ENCODE data around the gene LRP8. TPM values are rescaled to one million over a fixed set of nuclear protein-coding genes. Genes with fewer than 3 reads are reported as not detected.
A peak's percentile ranks its signal among the peaks of the same experiment; 100 is the strongest.

The LRP8 gene
- total RNA-seq, 1 donor from 2014 or later = 43.5 TPM

DNA sequence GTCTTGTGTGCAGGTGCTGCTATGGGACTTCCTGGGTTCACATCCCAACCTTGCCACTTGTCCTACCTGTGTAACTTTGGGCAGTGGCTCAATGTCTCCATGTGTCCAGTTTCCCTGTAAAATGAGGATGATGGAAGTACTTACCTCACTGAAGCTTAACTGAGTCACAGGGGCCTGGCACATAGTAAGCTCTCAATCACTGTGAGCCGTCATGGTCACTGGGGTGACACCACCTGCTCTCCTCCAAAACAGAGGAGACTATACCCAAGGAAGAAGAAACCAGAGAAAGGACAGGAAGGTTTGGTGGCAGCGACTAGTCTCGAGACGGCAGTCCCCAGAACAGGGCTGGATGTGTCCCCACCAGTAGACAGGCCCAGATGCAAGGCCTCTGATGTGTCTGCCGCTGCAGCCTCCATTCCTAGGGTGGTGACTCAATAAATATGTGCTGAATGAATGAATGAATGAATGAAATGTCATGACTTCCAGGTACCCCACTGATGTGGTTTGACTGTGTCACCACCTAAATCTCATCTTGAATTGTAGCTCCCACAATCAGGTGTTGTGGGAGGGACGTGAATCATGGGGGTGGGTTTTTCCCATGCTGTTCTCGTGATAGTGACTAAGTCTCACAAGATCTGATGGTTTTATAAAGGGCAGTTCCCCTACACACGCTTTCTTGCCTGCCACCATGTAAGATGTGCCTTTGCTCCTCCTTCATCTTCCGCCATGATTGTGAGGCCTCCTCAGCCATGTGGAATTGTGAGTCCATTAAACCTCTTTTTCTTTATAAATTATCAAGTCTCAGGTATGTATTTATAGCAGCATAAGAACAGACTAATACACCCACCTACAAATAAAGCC, 13.0 kb upstream of the LRP8 start:
- no peak for DNase-seq (ENCODE audit: low read depth, low spot score)

DNA sequence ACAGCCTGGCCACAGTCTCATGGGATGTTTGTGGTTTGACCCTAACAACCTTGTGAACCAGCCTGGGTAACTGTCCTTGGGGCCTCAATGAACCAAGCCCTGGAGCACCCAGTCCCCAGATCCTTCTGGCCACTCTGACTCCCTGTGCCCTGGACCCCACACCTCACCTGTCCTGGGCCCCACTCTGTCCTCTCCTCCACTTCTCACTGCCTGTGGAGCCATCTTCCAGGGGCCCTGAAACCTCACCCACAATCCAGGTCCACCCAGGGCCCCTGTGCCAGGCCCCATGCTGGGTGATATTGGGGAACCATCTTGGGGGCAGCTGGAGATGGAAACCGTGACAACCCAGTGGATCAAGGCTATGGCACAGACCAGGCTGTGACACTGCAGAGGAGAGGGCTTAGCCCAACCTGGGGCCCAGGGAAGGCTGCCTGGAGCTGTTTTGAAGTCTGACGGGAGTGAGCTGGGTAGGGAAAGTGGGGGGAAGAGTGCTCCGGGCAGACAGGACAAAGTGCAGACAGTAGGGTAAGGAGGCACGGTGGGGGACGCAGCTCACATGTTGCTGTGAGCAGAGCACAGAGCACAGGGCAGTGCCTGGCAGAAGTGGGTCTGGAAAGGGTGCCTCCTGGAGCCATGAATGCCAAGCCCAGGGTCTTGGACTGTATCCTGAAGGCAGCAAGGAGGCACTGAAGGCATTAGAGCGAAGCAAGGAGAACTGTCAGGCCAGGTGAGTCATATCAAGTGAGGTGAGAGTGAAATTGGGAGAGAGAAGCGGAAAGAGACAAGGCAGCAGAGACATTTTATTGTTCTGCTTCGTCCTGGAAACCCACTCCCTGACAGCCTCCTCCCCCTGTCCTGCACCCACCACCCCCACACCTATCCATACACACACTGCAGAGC, 12.1 kb upstream of the LRP8 start:
- DNase-seq (ENCODE audit: low read depth, low spot score) = no peak

DNA sequence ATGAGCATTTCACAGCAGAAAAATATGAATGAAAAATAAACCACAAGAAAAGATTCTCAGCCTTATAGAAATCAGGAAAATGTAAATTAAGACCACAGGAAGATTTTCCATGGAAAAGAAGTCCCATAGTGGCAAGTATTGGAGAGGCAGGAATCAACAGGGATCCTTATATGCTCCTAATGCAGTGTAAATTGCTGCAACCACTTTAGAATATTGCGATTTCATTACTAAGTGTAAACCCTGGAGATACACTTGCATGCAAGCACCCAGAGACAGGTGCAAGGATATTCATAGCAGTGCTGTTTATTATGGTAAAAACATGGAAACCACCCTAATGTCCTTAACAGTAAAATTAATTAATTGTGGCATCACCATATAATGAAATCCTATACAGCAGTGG, 10.6 kb upstream of the LRP8 start:
- DNase-seq (ENCODE audit: low read depth, low spot score) = no peak

DNA sequence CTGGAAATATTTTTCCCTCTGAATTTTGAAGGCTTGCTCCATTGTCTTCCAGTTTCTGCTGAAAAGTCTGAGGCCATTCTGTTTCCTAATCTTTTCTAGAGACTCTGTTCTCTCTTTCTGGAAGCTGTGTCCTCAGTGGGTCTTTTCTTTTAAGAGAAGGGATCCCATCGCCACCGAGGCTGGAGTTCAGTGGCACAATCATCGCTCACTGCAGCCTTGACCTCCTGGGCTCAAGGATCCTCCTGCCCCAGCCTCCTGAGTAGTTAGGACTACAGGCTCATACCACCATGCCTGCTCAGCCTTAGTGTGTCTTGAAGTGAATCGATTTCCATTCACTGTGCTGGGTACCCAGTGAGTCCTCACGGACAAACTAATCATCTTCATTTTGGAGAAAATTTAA, 9.6 kb upstream of the LRP8 start:
- DNase-seq (ENCODE audit: low read depth, low spot score) = no peak

DNA sequence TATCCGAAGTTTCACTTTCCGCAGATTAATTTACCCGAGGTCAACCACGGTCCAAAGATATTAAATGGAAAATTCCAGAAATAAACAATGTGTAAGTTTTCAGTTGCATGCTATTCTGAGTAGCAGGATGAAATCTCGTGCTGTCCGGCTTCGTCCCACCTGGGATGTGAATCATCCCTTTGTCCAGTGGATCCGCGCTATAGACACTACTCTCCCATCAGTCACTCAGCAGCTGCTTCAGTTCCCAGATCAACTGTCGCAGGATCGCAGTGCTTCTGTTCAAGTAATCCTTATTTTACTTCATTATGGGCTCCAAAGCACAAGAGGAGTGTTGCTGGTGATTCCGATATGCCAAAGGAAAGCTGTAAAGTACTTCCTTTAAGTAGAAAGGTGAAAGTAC, 8.3 kb upstream of the LRP8 start:
- DNase-seq (ENCODE audit: low read depth, low spot score) = no peak

DNA sequence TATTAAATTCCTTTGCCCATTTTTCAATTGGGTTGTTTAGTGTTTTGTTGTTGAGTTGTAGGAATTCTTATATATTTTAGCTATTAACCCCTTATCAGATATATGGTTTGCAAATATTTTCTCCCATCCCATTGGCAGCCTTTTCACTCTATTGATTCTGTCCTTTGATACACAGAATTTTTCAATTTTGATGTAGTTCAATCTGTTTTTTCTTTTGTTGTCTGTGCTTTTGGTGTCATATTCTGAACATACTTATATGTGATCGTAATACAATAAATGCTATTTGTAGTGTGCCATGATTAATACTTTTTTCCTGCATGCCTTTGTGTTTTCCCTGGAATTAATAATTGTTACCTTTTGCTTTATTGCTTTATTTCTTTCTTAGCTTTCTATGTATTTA, 7.8 kb upstream of the LRP8 start:
- no peak for DNase-seq (ENCODE audit: low read depth, low spot score)

DNA sequence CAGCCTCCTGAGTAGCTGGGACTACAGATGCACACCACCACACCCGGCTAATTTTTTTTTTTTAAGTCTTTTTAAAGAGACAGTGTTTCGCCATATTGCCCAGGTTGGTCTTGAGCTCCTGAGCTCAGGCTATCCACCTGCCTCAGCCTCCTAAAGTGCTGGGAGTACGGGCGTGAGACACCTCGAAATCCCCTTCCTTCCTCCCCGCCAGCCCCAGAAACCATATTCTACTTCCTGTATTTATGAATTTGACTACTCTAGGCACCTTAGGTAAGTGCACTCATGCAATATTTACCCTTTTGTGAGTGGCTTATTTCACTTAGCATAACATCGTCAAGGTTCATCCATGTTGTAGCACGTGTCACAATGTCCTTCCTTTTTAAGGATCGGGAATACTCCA, 6.9 kb upstream of the LRP8 start:
- DNase-seq (ENCODE audit: low read depth, low spot score) = no peak

DNA sequence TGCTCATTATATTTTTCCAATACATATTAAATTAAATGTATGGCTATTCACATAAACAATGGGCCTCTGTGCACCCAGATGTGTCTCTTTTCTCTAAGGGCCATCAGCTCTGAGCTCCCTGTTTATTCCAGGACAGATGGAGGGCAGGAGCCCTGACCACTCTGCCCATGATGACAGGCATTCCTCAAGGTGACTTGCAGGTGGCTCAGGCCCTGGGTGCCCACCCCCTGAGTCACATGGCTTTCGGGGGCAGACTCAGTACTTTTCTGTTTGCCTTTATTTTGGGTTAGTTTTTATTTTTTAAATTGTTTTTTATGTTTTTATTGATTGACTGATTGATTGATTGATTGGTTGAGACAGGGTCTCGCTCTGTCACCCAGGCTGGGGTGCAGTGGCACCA, 6.4 kb upstream of the LRP8 start:
- DNase-seq (ENCODE audit: low read depth, low spot score) = no peak

DNA sequence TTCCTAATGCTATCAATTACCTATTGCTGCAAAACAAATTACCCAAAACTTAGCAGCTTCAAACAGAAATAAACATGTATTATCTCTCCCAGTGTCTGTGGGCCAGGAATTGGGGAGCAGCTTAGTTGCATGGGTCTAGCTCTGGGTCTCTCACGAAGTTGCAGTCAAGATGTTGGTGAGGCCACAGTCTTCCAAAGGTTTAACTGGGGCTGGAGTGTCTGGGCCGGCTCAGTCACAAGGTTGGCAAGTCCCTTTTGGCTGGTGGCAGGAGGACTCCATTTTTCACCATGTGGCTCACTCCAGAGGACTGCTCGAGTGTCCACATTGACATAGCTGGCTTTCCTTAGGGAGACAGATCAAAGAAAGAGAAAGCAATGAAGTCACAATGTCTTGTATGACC, 5.0 kb upstream of the LRP8 start:
- no peak for DNase-seq (ENCODE audit: low read depth, low spot score)

DNA sequence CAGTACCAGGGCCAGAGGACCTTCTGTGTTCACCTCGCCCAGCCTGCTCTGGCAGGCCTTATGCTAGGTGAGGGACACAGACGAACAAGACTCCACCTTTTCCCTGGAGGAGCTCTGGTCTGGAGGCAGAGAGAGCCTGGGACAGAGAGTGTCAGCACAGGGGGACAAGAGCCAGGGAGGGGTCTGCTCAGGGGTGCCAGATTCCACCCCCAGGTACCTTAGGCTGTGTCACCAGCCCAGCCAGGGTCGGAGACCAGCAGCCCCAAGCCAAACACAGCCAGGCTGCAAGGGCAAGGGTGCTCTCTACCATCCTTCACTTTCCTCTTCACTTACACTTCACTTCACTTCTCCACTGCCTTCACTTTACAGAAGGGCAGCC, 4.3 kb upstream of the LRP8 start:
- DNase-seq (ENCODE audit: low read depth, low spot score) = no peak

DNA sequence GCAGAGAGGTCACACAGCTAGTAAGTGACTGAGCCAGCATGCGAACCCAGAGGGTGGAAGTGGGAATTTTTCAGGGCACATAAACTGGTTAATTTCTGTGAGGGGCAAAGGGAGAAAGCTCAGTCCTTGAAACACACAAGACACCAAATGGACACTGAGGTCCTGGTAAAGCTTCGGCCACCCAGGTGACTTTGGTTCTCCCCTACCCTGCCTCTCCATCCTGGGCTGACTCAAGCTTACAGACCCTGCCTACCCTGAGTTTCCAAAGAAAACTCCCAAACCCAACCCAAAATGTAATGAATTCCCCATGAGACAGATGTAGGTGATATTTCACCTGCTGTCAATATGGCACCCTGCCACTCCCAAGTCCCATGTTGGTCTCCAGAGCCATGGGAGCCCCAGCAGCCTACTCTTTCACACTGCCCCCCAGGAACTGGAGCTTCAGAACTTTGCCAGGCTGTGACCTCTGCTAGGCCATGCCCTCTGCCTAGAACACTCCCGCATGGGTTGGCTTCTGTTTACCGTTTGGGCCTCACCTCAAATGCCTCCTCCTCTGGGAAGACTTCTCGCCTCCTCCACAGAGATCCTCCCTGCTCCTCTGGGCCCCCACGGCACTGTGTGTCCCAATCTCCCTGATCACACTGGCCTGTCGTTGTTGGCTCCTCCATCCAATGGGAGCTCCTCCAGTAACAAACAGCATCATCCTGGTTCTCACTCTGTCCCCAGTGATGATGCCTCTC, 3.7 kb upstream of the LRP8 start:
- no peak for DNase-seq (ENCODE audit: low read depth, low spot score)

DNA sequence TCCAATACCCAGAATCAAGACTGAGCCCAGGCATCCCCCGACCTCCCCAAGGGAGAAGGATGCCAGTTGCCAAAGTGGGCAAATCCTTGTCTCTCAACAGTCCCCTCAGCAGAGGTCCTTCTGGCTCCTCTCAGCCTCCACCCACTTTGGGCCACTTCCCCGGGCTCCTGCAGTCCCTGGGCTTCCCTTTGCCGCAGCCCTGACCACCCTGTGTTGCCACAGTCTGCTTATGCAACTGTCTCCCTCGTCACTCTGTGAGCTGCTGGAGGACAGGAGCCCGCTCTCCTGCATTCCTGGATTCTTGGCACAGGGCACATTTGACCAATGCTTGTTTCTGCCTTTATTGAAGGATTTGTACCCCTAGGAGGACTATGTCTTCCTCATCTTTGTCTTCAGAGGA, 2.9 kb upstream of the LRP8 start:
- DNase-seq (ENCODE audit: low read depth, low spot score) = no peak

DNA sequence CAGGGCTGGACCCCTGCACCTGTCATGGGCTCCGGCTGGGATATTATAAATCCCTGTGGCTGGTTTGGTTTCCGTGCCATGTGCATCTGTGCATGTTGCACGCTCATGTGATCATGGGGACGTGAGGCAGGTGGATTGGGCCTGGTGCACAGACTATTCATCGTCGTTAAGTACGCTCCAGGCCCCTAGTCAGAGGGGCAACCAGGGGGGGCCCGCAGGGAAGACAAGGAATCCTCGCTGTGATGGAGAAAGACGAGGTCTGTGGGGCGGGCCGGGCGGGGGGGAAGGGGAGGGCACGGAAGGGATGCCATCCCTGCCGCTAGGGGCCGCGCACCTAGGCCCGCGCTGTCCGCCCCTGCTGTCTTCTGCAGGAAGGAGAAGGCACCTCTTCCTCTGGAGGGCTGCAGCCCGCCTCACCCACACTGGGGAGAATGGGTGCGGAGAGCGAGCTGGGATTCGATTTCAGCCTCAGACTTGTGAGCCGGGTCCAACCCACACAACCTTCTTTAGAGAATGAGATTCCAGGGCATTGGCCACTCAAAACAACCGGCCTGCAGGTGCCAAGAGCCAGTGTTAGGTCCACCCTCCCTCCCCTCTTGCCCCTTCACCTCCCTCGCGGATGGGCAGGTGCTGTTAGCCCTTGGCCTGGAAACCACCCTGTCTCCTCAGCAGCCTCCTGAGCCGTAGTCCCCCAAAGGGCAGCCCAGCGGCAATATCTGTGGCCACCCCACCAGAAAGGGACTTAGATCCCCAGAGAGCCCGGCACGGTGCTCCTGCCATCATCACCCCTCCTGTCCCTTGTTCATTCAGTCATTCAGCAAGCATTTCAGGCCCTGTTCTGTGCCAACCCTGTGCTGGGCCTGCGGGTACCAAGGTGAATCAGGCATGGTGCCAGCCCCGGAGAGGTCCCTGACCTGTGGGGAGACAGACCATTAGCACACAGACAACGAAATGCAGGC, 950 bp upstream of the LRP8 start:
- no peak for DNase-seq (ENCODE audit: low read depth, low spot score)

DNA sequence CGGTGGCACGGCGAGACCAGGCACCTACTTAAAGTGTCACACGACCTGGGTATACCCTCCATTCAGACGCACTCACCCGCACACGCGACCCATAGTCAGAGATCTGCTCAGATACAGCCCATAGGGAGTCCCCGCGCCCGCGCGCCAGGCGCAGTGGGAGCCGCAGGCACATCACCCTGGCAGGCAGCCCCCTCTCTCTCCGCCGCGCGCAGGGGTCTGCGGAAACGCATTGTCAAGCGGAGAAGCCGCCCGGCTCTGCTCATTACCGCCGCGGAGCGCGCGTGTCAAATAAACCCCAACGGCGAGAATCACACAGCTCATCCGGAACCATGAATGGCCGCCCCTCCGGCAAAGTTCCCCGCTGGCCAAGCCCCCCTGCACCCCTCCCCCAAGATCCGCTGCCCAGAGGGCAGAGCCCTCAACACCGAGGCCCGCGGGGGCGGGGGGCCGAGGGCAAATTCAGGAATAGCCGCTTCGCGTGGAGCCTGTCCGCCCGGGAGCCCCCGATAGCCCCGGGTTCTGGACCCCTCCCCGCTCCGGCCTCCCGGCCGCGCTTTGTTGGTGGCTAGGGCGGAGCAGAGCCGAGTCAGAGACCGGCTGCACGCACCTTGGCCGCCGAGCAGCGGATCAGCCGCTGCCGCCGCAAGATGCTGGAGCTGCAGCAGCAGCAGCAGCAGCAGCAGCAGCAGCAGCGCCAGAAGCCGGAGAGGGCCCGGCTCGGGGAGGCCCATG, 522 bp downstream of the LRP8 start:
- no peak for DNase-seq (ENCODE audit: low read depth, low spot score)

DNA sequence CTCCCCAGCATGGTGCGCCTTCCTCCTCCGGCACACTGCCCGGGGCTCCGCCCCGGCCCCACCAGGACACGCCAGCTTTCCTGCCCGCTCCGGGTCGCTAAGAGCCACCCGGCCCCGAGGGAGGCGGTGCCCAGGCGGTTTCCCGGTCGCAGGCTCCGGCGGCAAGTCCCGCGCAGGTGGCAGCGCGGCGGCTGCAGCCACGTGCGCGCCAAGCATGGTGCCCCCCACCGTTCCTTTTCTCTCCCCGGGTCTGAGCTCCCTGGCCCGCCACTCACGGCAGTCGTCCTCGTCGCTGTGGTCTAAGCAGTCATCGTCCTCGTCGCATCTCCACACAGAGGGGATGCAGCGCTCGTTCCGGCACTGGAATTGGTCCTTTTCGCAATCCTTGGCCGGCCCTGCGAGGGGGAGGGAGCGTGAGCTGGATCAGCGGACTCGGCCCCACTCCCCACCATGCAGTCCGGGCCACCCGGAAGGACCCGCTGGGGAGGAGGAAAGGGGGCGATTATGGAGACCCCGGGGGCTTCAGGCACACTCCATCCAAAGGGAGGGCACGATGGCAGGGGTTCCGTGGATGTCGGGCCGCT, 1.2 kb downstream of the LRP8 start:
- no peak for DNase-seq (ENCODE audit: low read depth, low spot score)

DNA sequence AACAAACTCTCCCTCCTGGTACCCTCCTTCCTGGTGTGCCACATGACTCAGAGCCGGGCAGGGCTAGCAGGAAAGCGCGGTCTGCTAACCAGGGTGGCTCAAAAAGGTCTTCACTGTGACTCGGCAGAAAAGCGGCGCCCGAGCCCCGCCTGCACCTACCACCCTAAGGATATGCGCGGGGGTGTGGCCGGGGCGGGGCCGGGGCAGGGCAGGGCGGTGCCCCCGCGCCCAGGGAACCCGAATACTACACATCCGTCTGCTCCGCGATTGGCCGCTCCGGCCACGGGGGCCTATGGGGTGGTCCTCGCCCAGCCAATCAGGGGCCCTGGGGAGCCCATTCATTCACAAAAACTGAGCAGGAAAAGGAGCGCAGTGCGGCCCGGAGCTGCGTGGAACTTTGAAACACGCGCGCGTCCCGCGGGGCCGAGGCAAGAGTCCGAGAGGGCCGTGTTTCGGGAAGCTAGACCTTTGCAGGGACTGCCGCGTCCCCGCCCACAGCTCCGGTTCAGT, 1.7 kb downstream of the LRP8 start:
- peak; percentile 36 for DNase-seq (ENCODE audit: low read depth, low spot score)

DNA sequence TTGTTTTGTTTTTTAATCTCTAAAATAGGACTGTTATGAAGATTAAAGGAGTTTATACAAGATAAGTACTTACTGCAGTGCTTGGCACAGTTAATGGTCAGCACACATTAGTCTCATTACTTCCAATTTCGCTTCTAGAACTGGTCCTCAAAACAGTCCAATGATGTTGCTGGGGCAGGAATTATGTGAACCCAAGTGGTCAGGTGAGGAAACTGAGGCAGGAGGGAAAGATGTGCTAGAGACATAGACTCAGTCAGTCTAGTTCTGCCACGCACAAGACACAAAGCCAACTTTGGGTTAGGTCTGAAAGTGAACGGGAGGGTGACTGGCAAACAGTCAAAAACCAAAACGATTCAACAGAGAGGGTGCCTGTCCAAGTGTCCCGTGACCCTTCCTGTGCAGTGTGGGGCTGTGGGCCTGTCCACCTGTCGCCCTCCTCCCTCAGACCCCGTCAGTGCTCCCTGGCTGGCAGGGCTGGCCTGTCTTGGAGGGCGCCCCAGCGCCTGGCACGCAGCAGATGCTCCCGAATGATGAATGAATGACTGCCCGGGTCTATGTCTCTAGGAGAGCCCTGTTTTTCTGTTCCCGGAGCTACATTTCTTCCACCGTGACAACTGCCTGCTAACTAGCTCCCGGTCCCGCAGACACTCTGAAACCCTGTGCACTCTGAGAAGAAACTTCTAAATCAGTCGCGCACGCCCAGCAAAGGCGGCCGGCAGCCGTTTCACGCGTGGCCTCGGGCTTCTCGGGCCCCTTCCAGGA, 2.4 kb downstream of the LRP8 start:
- no peak for DNase-seq (ENCODE audit: low read depth, low spot score)

DNA sequence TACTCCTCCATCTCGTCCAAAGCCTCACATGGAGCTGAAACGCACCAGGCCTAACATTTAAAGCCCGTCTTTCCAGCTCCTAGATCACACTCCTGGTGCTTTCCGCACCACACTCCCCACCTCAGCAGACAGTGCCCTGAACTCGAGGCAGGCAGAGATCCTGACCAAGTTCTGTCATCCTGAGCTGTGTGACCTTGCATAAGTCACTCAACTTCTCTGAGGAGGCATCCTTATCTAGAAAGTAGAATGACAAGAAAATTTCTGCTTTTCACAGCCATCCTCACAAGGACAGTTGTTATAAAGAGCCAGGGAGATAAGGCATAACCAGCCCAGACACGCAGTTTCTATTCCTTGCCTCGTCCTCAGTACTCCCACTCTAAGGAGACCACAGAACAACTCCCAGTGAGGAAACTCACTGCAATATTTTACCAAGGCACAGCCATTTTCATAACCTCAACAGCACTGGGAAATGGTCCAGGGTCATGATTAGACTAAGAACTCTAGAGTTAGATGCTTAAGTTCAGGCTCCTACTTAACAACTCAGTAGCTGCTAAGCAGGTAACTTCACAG, 3.1 kb downstream of the LRP8 start:
- no peak for DNase-seq (ENCODE audit: low read depth, low spot score)
